Neuron (in vitro differentiated cells): ENCODE data around the gene ATP2A3.

Source experiments
- H2AFZ ChIP-seq: one replicate; pipeline ENCODE4 v1.6.1; 2013; ENCODE audit warnings: low read depth, mild to moderate bottlenecking, inconsistent platforms, low read length, moderate library complexity
- H3K27me3 ChIP-seq: one replicate; pipeline ENCODE4 v1.6.1; 2013; ENCODE audit warnings: low read length; ENCODE audit not compliant: insufficient read depth
- H3K36me3 ChIP-seq: one replicate; pipeline ENCODE4 v1.6.1; 2013; ENCODE audit warnings: low read length; ENCODE audit not compliant: insufficient read depth
- H3K4me1 ChIP-seq: one replicate; pipeline ENCODE4 v1.6.1; 2013; ENCODE audit warnings: low read length; ENCODE audit not compliant: insufficient read depth
- H3K4me3 ChIP-seq: 2 replicates; pipeline ENCODE4 v1.5.1; 2013; ENCODE audit warnings: mild to moderate bottlenecking, low read length, moderate library complexity
- H3K9me3 ChIP-seq: one replicate; pipeline ENCODE4 v1.6.1; 2013; ENCODE audit warnings: low read length

ATP2A3 gene

DNA sequence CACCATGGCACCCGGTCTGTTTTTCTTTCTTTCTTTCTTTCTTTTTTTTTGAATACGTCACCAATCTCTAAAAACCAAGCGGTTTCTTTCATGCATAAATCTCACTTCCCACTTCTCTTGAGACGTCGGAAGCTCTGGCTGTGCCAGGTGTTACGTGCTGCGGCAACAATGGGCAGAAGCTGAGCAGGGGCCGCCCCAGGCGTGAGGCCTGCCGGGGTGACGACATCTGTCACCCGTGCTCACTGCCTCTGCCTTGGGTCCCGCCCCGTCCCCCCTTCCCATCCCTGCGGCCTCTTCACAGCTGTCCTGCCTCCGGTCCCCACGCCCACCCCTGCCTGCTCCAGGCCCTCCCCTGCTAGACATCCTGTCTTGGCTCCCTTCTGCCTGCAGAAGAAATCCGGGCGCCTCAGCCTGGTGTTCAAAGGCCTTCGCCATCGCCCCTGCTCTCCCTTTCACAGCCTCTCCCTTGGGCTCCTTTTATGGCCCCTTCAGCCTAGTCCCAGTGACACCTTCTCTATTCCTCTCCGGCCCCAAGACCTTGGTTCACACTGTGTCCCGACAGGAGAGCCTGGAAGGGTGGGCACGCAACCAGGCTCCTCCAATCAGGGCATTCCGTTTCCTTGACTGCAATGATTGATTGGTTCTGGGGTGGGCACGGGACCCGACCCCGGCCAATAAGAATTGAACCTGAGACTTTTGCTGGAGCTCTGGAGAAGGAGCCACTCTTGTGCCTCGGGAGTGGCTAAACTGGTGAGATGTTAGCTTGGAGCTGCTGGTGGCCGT lies 52.8 kb downstream of the ATP2A3 start:
- H3K4me1 ChIP-seq: no peaks in the 10 kb centered on the region
- no peak overlapping the region for H2AFZ ChIP-seq
- H3K9me3 ChIP-seq: no peaks in the 10 kb centered on the region
- H3K36me3 ChIP-seq: no peaks in the 10 kb centered on the region
- H3K4me3 ChIP-seq: no peak overlapping the region
- H3K27me3 ChIP-seq: no peaks in the 10 kb centered on the region

GRCh38 chr17:3910420-3911270 lies 53.6 kb downstream of the ATP2A3 start:
- no peak overlapping the region for H2AFZ ChIP-seq
- no peaks in the 10 kb centered on the region for H3K4me1 ChIP-seq
- no peaks in the 10 kb centered on the region for H3K27me3 ChIP-seq
- H3K9me3 ChIP-seq: no peaks in the 10 kb centered on the region
- no peaks in the 10 kb centered on the region for H3K36me3 ChIP-seq
- H3K4me3 ChIP-seq: no peak overlapping the region

- Histone ChIP-seq H3K36me3 (no peaks in the 10 kb centered on the region), H3K4me1 (no peaks in the 10 kb centered on the region), H3K27me3 (no peaks in the 10 kb centered on the region), H2AFZ (no peak overlapping the region), H3K4me3 (no peak overlapping the region), H3K9me3 (no peaks in the 10 kb centered on the region)
These were observed 55.0 kb downstream of the ATP2A3 start for GRCh38 chr17:3909257-3909656.

- H3K4me1 ChIP-seq: no peaks in the 10 kb centered on the region
- no peak overlapping the region for H3K4me3 ChIP-seq
- no peaks in the 10 kb centered on the region for H3K27me3 ChIP-seq
- H3K9me3 ChIP-seq: no peaks in the 10 kb centered on the region
- H2AFZ ChIP-seq: no peak overlapping the region
- H3K36me3 ChIP-seq: no peaks in the 10 kb centered on the region
These were observed 56.6 kb downstream of the ATP2A3 start for GRCh38 chr17:3907483-3908216.

DNA sequence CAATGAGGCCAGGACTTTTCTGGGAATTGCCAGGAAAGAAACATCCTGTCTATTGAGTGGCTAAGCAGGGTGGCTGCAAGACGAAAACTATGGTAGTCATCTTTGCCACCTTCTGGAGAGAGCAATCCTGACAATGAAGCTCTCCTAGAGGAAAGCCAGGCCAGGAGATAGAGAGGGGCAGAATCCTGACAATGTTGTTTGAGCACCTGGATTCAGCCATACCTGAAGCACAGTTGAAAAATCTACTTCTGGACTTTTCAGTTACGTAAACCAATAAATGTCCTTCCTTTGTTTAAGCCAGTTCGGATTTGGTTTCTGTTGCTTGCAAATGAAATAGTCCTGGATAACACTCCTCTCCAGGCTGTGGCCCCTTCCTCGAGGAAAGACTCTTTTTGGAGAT lies 57.4 kb downstream of the ATP2A3 start:
- H3K4me1 ChIP-seq: no peaks in the 10 kb centered on the region
- H2AFZ ChIP-seq: no peak overlapping the region
- H3K4me3 ChIP-seq: no peak overlapping the region
- H3K36me3 ChIP-seq: no peaks in the 10 kb centered on the region
- H3K9me3 ChIP-seq: no peaks in the 10 kb centered on the region
- no peaks in the 10 kb centered on the region for H3K27me3 ChIP-seq

DNA sequence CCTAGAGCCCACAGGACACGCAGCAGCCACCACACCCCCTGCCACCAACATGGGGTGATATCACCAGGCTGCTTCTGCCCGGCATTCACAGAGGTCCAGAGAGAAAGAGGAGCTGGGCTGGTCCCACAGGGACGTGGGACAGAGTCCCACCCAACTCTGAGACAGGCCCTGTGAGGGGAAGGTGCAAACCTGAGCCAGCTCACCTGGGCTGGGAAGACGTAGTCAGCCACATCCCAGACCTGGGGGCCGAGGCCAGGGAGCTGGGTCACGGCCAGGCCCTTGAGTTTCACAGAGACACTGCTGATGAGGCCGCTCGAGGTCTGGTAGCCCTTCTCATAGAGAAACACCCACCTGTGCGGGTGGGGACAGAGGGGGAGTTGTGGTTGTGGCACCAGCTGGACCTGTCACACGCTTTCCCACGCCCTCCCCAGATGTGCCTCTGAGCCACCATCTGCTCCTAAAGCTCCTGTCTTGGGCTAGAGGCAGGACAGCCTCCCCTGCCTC lies 59.2 kb downstream of the ATP2A3 start:
- Histone ChIP-seq H3K9me3 (no peaks in the 10 kb centered on the region), H3K36me3 (no peaks in the 10 kb centered on the region), H3K27me3 (no peaks in the 10 kb centered on the region), H3K4me1 (no peaks in the 10 kb centered on the region), H3K4me3 (no peak overlapping the region), H2AFZ (no peak overlapping the region)

- no peaks in the 10 kb centered on the region for H3K36me3 ChIP-seq
- H3K4me3 ChIP-seq: no peak overlapping the region
- no peak overlapping the region for H2AFZ ChIP-seq
- H3K4me1 ChIP-seq: no peaks in the 10 kb centered on the region
- no peaks in the 10 kb centered on the region for H3K27me3 ChIP-seq
- no peaks in the 10 kb centered on the region for H3K9me3 ChIP-seq
These were observed 59.7 kb downstream of the ATP2A3 start for GRCh38 chr17:3904501-3904900.

DNA sequence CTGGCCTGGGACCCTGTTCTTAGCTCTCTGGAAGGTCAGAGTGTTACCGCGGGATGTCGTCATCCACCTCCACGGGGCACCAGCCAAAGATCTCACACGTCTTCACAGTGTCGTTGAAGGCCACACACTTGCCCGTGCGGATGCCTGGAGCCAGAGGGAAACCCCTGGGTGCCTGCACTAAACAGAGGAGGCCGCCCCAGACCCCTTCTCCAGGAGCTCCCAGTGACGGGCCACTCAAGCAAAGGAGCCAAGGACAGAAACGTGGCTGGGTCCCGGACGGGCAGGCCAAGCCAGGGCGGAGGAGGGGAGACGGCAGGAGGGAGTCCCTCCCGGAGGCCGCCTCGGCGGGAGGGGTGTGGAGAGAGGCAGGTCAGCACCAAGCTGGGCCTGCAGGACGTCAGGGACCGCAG lies 60.4 kb downstream of the ATP2A3 start:
- no peak overlapping the region for H3K4me3 ChIP-seq
- no peaks in the 10 kb centered on the region for H3K4me1 ChIP-seq
- H3K36me3 ChIP-seq: no peaks in the 10 kb centered on the region
- H3K27me3 ChIP-seq: no peaks in the 10 kb centered on the region
- no peak overlapping the region for H2AFZ ChIP-seq
- no peaks in the 10 kb centered on the region for H3K9me3 ChIP-seq

GRCh38 chr17:3903051-3903825 lies 61.0 kb downstream of the ATP2A3 start:
- Histone ChIP-seq H2AFZ (no peak overlapping the region), H3K4me1 (no peaks in the 10 kb centered on the region), H3K27me3 (no peaks in the 10 kb centered on the region), H3K9me3 (no peaks in the 10 kb centered on the region), H3K36me3 (no peaks in the 10 kb centered on the region), H3K4me3 (no peak overlapping the region)

GRCh38 chr17:3900646-3901045 lies 63.6 kb downstream of the ATP2A3 start:
- no peaks in the 10 kb centered on the region for H3K9me3 ChIP-seq
- no peaks in the 10 kb centered on the region for H3K36me3 ChIP-seq
- no peaks in the 10 kb centered on the region for H3K4me1 ChIP-seq
- no peak overlapping the region for H2AFZ ChIP-seq
- no peak overlapping the region for H3K4me3 ChIP-seq
- peaks cover 8% of the 10 kb centered on the region for H3K27me3 ChIP-seq

- Histone ChIP-seq H3K9me3 (no peaks in the 10 kb centered on the region), H2AFZ (no peak overlapping the region), H3K27me3 (peaks cover 13% of the 10 kb centered on the region), H3K4me1 (no peaks in the 10 kb centered on the region), H3K4me3 (no peak overlapping the region), H3K36me3 (no peaks in the 10 kb centered on the region)
These were observed 66.5 kb downstream of the ATP2A3 start for GRCh38 chr17:3897731-3898130.

DNA sequence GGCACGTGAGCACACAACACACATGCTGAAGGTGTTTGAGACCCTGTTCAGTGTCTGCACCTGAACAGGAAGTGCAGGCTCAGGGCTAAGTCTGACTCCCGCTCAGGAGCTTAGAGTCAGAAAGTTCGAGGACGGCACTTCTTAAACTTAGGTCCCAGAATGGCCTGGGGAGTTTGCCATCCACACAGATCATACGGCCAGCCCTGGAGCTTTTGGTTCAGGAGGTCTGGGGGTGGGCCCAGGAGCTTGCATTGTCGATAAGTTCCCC lies 67.3 kb downstream of the ATP2A3 start:
- H3K4me3 ChIP-seq: no peak overlapping the region
- H3K9me3 ChIP-seq: no peaks in the 10 kb centered on the region
- peaks cover 16% of the 10 kb centered on the region for H3K27me3 ChIP-seq
- H3K4me1 ChIP-seq: peaks cover 3% of the 10 kb centered on the region
- H3K36me3 ChIP-seq: no peaks in the 10 kb centered on the region
- H2AFZ ChIP-seq: no peak overlapping the region
